ENCODE measurements around the gene ARHGAP33. TPM values are rescaled to one million over a fixed set of nuclear protein-coding genes. Genes with fewer than 3 reads are reported as not detected.

Gene ARHGAP33
- polyA plus RNA-seq, 1 of the 3 experiments (the other 2 are of a cell fraction), result 7.8 TPM

- no peaks in the 10 kb centered on the region for H3K9me2 ChIP-seq
- H3K4me1 ChIP-seq (ENCODE audit: control insufficient read depth in 1 of 2, insufficient read depth in 2 of 2, low read depth in 1 of 2, low read length in 1 of 2), result peaks cover 0 to 5% of the 10 kb centered on the region in 2 experiments; a peak in 1 of 4 replicates
- no peak for TF ChIP-seq FOXJ3 (CRISPR knock-in tag; IDR thresholded peaks at IDR 0.05)
- no peak for TF ChIP-seq TCF12 (IDR thresholded peaks at IDR 0.05)
- TF ChIP-seq MXI1 (IDR thresholded peaks at IDR 0.05; ENCODE audit: low read depth, low read length), result no peak
- no peak for TF ChIP-seq PBX3 (IDR thresholded peaks at IDR 0.05)
- no peak for TF ChIP-seq EP300 (IDR thresholded peaks at IDR 0.05; ENCODE audit: borderline replicate concordance in 1 of 2, low read depth in 1 of 2, low read length in 1 of 2)
- no peak for TF ChIP-seq POLR2AphosphoS5 (IDR thresholded peaks at IDR 0.05; ENCODE audit: low read depth, low read length)
- TF ChIP-seq USF1 (IDR thresholded peaks at IDR 0.05; ENCODE audit: borderline replicate concordance, low read depth), result no peak
- no peak for TF ChIP-seq SIN3A (IDR thresholded peaks at IDR 0.05; ENCODE audit: borderline replicate concordance, low read depth, low read length)
- no peak for TF ChIP-seq JUND (IDR thresholded peaks at IDR 0.05)
- H3K79me2 ChIP-seq (ENCODE audit: insufficient read depth), result no peaks in the 10 kb centered on the region
- no peak for DNase-seq
- H3K4me2 ChIP-seq, result no peak overlapping the region
- ChIA-PET CTCF (interaction anchor here (1.0 kb wide), 1 partner anchor 85 kb away, joined by 3 read pairs; no protein-coding TSS in a partner anchor), POLR2A (no interaction called here)
- H3F3A ChIP-seq (replicated peaks; ENCODE audit: insufficient read depth), result peaks cover under 1% of the 10 kb centered on the region
- H3K9me3 ChIP-seq, result no peaks in the 10 kb centered on the region
- whole genome bisulfite sequencing (ENCODE audit: low lambda C conversion rate), result 87% methylated on average over 5 of the region's 5 CpGs
- H3K36me3 ChIP-seq (replicated peaks in 1 of 2; ENCODE audit: control insufficient read depth in 1 of 2, insufficient read depth in 2 of 2, low read length in 1 of 2), result peaks cover 4 to 73% of the 10 kb centered on the region in 2 experiments
- no peaks in the 10 kb centered on the region for H4K20me1 ChIP-seq (ENCODE audit: insufficient read depth)
- no peak overlapping the region for H3K4me3 ChIP-seq (ENCODE audit: low read depth in 2 of 2, low read length in 1 of 2)
- no peaks in the 10 kb centered on the region for H3K27me3 ChIP-seq (ENCODE audit: insufficient read depth)
- no peak overlapping the region for H3K9ac ChIP-seq
- no peak overlapping the region for H2AFZ ChIP-seq (ENCODE audit: low read depth)
- H3K27ac ChIP-seq (ENCODE audit: low read depth in 2 of 2, low read length in 1 of 2), result no peak overlapping the region
Observed at GRCh38 chr19:35734889-35735288, 40.5 kb upstream of the ARHGAP33 start.

- H3K79me2 ChIP-seq (ENCODE audit: insufficient read depth), result no peaks in the 10 kb centered on the region
- no peak for DNase-seq
- CTCF ChIA-PET, result interaction anchor here (1.2 kb wide), 2 partner anchors 19 to 181 kb away, joined by 3 read pairs; no protein-coding TSS in a partner anchor
- no peaks in the 10 kb centered on the region for H4K20me1 ChIP-seq (ENCODE audit: insufficient read depth)
- H3K9me3 ChIP-seq, result no peaks in the 10 kb centered on the region
- peaks cover 0 to 10% of the 10 kb centered on the region in 2 experiments; a peak in 1 of 4 replicates for H3K4me1 ChIP-seq (ENCODE audit: control insufficient read depth in 1 of 2, insufficient read depth in 2 of 2, low read depth in 1 of 2, low read length in 1 of 2)
- H3K9me2 ChIP-seq, result no peaks in the 10 kb centered on the region
- no peak overlapping the region for H3K4me3 ChIP-seq (ENCODE audit: low read depth in 2 of 2, low read length in 1 of 2)
- no peak overlapping the region for H3K27ac ChIP-seq (ENCODE audit: low read depth in 2 of 2, low read length in 1 of 2)
- WGBS (ENCODE audit: low lambda C conversion rate), result 90% methylated on average over 16 of the region's 22 CpGs
- peaks cover 8 to 49% of the 10 kb centered on the region in 2 experiments for H3K36me3 ChIP-seq (replicated peaks in 1 of 2; ENCODE audit: control insufficient read depth in 1 of 2, insufficient read depth in 2 of 2, low read length in 1 of 2)
- H3K27me3 ChIP-seq (ENCODE audit: insufficient read depth), result no peaks in the 10 kb centered on the region
- H3K4me2 ChIP-seq, result no peak overlapping the region
- H3K9ac ChIP-seq, result no peak overlapping the region
- H3F3A ChIP-seq (replicated peaks; ENCODE audit: insufficient read depth), result peaks cover 8% of the 10 kb centered on the region
- POLR2A ChIA-PET, result interaction anchor here (0.9 kb wide), 1 partner anchor 17 kb away, joined by 5 read pairs; no protein-coding TSS in a partner anchor
- no peak for TF ChIP-seq PBX3 (IDR thresholded peaks at IDR 0.05)
- TF ChIP-seq CTCF (IDR thresholded peaks at IDR 0.05), result peak; percentile 21; the same call in 1 of the 2 replicates
- no peak overlapping the region for H2AFZ ChIP-seq (ENCODE audit: low read depth)
Observed at GRCh38 chr19:35736913-35737886, 38.2 kb upstream of the ARHGAP33 start.
